ENCODE results near the gene SPOCK2. TPM values are rescaled to one million over a fixed set of nuclear protein-coding genes. Genes with fewer than 3 reads are reported as not detected.

Gene SPOCK2
- total and polyA plus RNA-seq, 7 experiments from 2014 or later: 200 to 543 (median 336) TPM

GRCh38 chr10:72011468-72011867, 76.9 kb downstream of the SPOCK2 start:
- CTCF ChIA-PET: no interaction called here
- H3K9me3 ChIP-seq (ENCODE audit: control insufficient read depth in 2 of 3, low read length in 3 of 3): no peaks in the 10 kb centered on the region
- H3K27ac ChIP-seq (ENCODE audit: low read depth, low read length): no peak overlapping the region
- no peak for DNase-seq
- H3K4me1 ChIP-seq (ENCODE audit: control insufficient read depth in 2 of 2, insufficient read depth in 2 of 2, low read length in 2 of 2): no peaks in the 10 kb centered on the region
- Mint-ChIP-seq H3K36me3 (no peaks in the 10 kb centered on the region), H3K4me1 (no peaks in the 10 kb centered on the region), H3K4me3 (no peak overlapping the region), H3K27ac (no peak overlapping the region), H3K27me3 (no peaks in the 10 kb centered on the region), H3K9me3 (no peaks in the 10 kb centered on the region)
- no peak for ATAC-seq
- POLR2A ChIA-PET: interaction anchor here (0.7 kb wide), 1 partner anchor 64 kb away, joined by 3 read pairs; no protein-coding TSS in a partner anchor
- intact Hi-C loops (cut with micrococcal nuclease): no loop called here
- no peaks in the 10 kb centered on the region for H3K27me3 ChIP-seq (ENCODE audit: control insufficient read depth in 2 of 2, insufficient read depth in 2 of 2, low read length in 2 of 2)
- H3K4me3 ChIP-seq (ENCODE audit: low read length): no peak overlapping the region
- H3K36me3 ChIP-seq (ENCODE audit: control insufficient read depth in 2 of 3, insufficient read depth in 3 of 3, low read length in 3 of 3): no peaks in the 10 kb centered on the region

GRCh38 chr10:72011016-72011415, 77.3 kb downstream of the SPOCK2 start:
- no peak overlapping the region for H3K27ac Mint-ChIP-seq
- Histone ChIP-seq H3K4me3 (ENCODE audit: low read length) (no peak overlapping the region), H3K36me3 (ENCODE audit: control insufficient read depth in 2 of 3, insufficient read depth in 3 of 3, low read length in 3 of 3) (no peaks in the 10 kb centered on the region), H3K4me1 (ENCODE audit: control insufficient read depth in 2 of 2, insufficient read depth in 2 of 2, low read length in 2 of 2) (no peaks in the 10 kb centered on the region), H3K9me3 (ENCODE audit: control insufficient read depth in 2 of 3, low read length in 3 of 3) (no peaks in the 10 kb centered on the region), H3K27me3 (ENCODE audit: control insufficient read depth in 2 of 2, insufficient read depth in 2 of 2, low read length in 2 of 2) (no peaks in the 10 kb centered on the region), H3K27ac (ENCODE audit: low read depth, low read length) (no peak overlapping the region)
- POLR2A ChIA-PET: no interaction called here
- H3K4me3 Mint-ChIP-seq: no peak overlapping the region
- DNase-seq (no peak), ATAC-seq (no peak)
- H3K36me3 Mint-ChIP-seq: no peaks in the 10 kb centered on the region
- intact Hi-C loops (cut with micrococcal nuclease): no loop called here
- no peaks in the 10 kb centered on the region for H3K9me3 Mint-ChIP-seq
- H3K4me1 Mint-ChIP-seq: no peaks in the 10 kb centered on the region
- CTCF ChIA-PET: no interaction called here
- no peaks in the 10 kb centered on the region for H3K27me3 Mint-ChIP-seq

GRCh38 chr10:72010234-72010973, 77.9 kb downstream of the SPOCK2 start:
- Mint-ChIP-seq H3K27me3 (no peaks in the 10 kb centered on the region), H3K9me3 (no peaks in the 10 kb centered on the region), H3K27ac (no peak overlapping the region), H3K4me1 (no peaks in the 10 kb centered on the region), H3K36me3 (no peaks in the 10 kb centered on the region), H3K4me3 (no peak overlapping the region)
- intact Hi-C loops (cut with micrococcal nuclease): no loop called here
- H3K4me3 ChIP-seq (ENCODE audit: low read length): no peak overlapping the region
- no peaks in the 10 kb centered on the region for H3K27me3 ChIP-seq (ENCODE audit: control insufficient read depth in 2 of 2, insufficient read depth in 2 of 2, low read length in 2 of 2)
- POLR2A ChIA-PET: no interaction called here
- H3K9me3 ChIP-seq (ENCODE audit: control insufficient read depth in 2 of 3, low read length in 3 of 3): no peaks in the 10 kb centered on the region
- no peaks in the 10 kb centered on the region for H3K4me1 ChIP-seq (ENCODE audit: control insufficient read depth in 2 of 2, insufficient read depth in 2 of 2, low read length in 2 of 2)
- H3K27ac ChIP-seq (ENCODE audit: low read depth, low read length): no peak overlapping the region
- CTCF ChIA-PET: no interaction called here
- H3K36me3 ChIP-seq (ENCODE audit: control insufficient read depth in 2 of 3, insufficient read depth in 3 of 3, low read length in 3 of 3): no peaks in the 10 kb centered on the region
- ATAC-seq (no peak), DNase-seq (no peak)

- H3K27me3 ChIP-seq (ENCODE audit: control insufficient read depth in 2 of 2, insufficient read depth in 2 of 2, low read length in 2 of 2): no peaks in the 10 kb centered on the region
- H3K36me3 ChIP-seq (ENCODE audit: control insufficient read depth in 2 of 3, insufficient read depth in 3 of 3, low read length in 3 of 3): no peaks in the 10 kb centered on the region
- H3K4me1 Mint-ChIP-seq: no peaks in the 10 kb centered on the region
- POLR2A ChIA-PET: no interaction called here
- no peak overlapping the region for H3K27ac ChIP-seq (ENCODE audit: low read depth, low read length)
- no peaks in the 10 kb centered on the region for H3K9me3 ChIP-seq (ENCODE audit: control insufficient read depth in 2 of 3, low read length in 3 of 3)
- H3K36me3 Mint-ChIP-seq: no peaks in the 10 kb centered on the region
- DNase-seq: no peak
- CTCF ChIA-PET: no interaction called here
- no peak overlapping the region for H3K4me3 Mint-ChIP-seq
- no peaks in the 10 kb centered on the region for H3K9me3 Mint-ChIP-seq
- ATAC-seq: no peak
- intact Hi-C loops (cut with micrococcal nuclease): no loop called here
- no peaks in the 10 kb centered on the region for H3K27me3 Mint-ChIP-seq
- H3K4me1 ChIP-seq (ENCODE audit: control insufficient read depth in 2 of 2, insufficient read depth in 2 of 2, low read length in 2 of 2): no peaks in the 10 kb centered on the region
- no peak overlapping the region for H3K4me3 ChIP-seq (ENCODE audit: low read length)
- H3K27ac Mint-ChIP-seq: no peak overlapping the region
Measured at GRCh38 chr10:72009425-72010081, 78.8 kb downstream of the SPOCK2 start.

- H3K27me3 ChIP-seq (ENCODE audit: control insufficient read depth in 2 of 2, insufficient read depth in 2 of 2, low read length in 2 of 2): no peaks in the 10 kb centered on the region
- no peaks in the 10 kb centered on the region for H3K36me3 ChIP-seq (ENCODE audit: control insufficient read depth in 2 of 3, insufficient read depth in 3 of 3, low read length in 3 of 3)
- H3K4me1 ChIP-seq (ENCODE audit: control insufficient read depth in 2 of 2, insufficient read depth in 2 of 2, low read length in 2 of 2): no peaks in the 10 kb centered on the region
- POLR2A ChIA-PET: no interaction called here
- no peaks in the 10 kb centered on the region for H3K9me3 Mint-ChIP-seq
- no peaks in the 10 kb centered on the region for H3K36me3 Mint-ChIP-seq
- intact Hi-C loops (cut with micrococcal nuclease): no loop called here
- CTCF ChIA-PET: no interaction called here
- no peak overlapping the region for H3K4me3 ChIP-seq (ENCODE audit: low read length)
- no peaks in the 10 kb centered on the region for H3K27me3 Mint-ChIP-seq
- no peak for ATAC-seq
- H3K27ac Mint-ChIP-seq: no peak overlapping the region
- no peaks in the 10 kb centered on the region for H3K9me3 ChIP-seq (ENCODE audit: control insufficient read depth in 2 of 3, low read length in 3 of 3)
- H3K4me1 Mint-ChIP-seq: no peaks in the 10 kb centered on the region
- DNase-seq: no peak
- H3K4me3 Mint-ChIP-seq: no peak overlapping the region
- H3K27ac ChIP-seq (ENCODE audit: low read depth, low read length): no peak overlapping the region
Measured at GRCh38 chr10:72009051-72009424, 79.3 kb downstream of the SPOCK2 start.

Other genes with a start within 250 kb of the SPOCK2 start
- 1,000 to 10,000 TPM in 1 of 5 experiments, 100 to 1,000 TPM in 4; 153 to 1,163 (median 266) TPM for gene PSAP, start 237.3 kb downstream of the SPOCK2 start, total RNA-seq
- gene PSAP, start 237.3 kb downstream of the SPOCK2 start, polyA plus RNA-seq: 100 to 1,000 TPM; 421 to 506 TPM
- under 1 TPM in 1 of 5 experiments, not detected in 4; 0.05 TPM for gene CHST3, start 124.2 kb downstream of the SPOCK2 start, total RNA-seq
- not detected for gene CHST3, start 124.2 kb downstream of the SPOCK2 start, polyA plus RNA-seq
- 100 to 1,000 TPM in 3 of 5 experiments, 10 to 100 TPM in 2; 85.5 to 131 (median 105) TPM for gene ANAPC16, start 127.5 kb upstream of the SPOCK2 start, total RNA-seq
- 100 to 1,000 TPM; 318 to 445 TPM for gene ANAPC16, start 127.5 kb upstream of the SPOCK2 start, polyA plus RNA-seq
- gene ASCC1, start 127.7 kb upstream of the SPOCK2 start, total RNA-seq: 10 to 100 TPM; 19.4 to 33.1 (median 24.2) TPM
- 10 to 100 TPM; 25.2 to 27.1 TPM for gene ASCC1, start 127.7 kb upstream of the SPOCK2 start, polyA plus RNA-seq
- gene DDIT4, start 185.4 kb upstream of the SPOCK2 start, total RNA-seq: 100 to 1,000 TPM in 3 of 5 experiments, 10 to 100 TPM in 2; 25.4 to 335 (median 135) TPM
- gene DDIT4, start 185.4 kb upstream of the SPOCK2 start, polyA plus RNA-seq: 100 to 1,000 TPM in 1 of 2 donors, 10 to 100 TPM in 1; 80.4 to 219 TPM

All from naive thymus-derived CD4-positive, alpha-beta T cell (primary cell).